Stimulated activated CD8-positive, alpha-beta memory T cell treated with anti-CD3 and anti-CD28 coated beads, Interleukin-4, amount 100 ng/mL, for 1 hour (primary cell): ENCODE measurements around the gene FCRL6.

ENCODE experiments used
- DNase-seq, 2 donors: peaks; one replicate each; pipeline ENCODE4 v3.0.0-alpha.2; 2020; ENCODE audit warnings: low read depth in 2 of 2, low spot score in 1 of 2

Gene FCRL6

GRCh38 chr1:159802111-159802510 is at the start of gene FCRL6:
FCRL6 (plus strand) TSS chr1:159802360; CDS start chr1:159802425, 65 bp downstream.
- DNase-seq: no peak

- DNase-seq: no peak
Measured at GRCh38 chr1:159753386-159753785, 48.8 kb upstream of the FCRL6 start.

- DNase-seq: no peak
Measured at GRCh38 chr1:159755451-159756007, 46.6 kb upstream of the FCRL6 start.

- no peak for DNase-seq
Measured at GRCh38 chr1:159756397-159756796, 45.8 kb upstream of the FCRL6 start.

- no peak for DNase-seq
Measured at GRCh38 chr1:159763686-159764085, 38.5 kb upstream of the FCRL6 start.

GRCh38 chr1:159765806-159766205 is 36.4 kb upstream of the FCRL6 start:
- DNase-seq: no peak

- DNase-seq: no peak
Measured at GRCh38 chr1:159771127-159771895, 30.8 kb upstream of the FCRL6 start.

- no peak for DNase-seq
Measured at GRCh38 chr1:159774465-159774864, 27.7 kb upstream of the FCRL6 start.

- no peak for DNase-seq
Measured at GRCh38 chr1:159775716-159776115, 26.4 kb upstream of the FCRL6 start.

GRCh38 chr1:159778266-159778665 is 23.9 kb upstream of the FCRL6 start:
- DNase-seq: no peak

- no peak for DNase-seq
Measured at GRCh38 chr1:159779403-159779851, 22.7 kb upstream of the FCRL6 start.

GRCh38 chr1:159780583-159781582 is 21.3 kb upstream of the FCRL6 start, which contains the start of gene DUSP23:
DUSP23 (plus strand) TSS chr1:159780962; CDS start chr1:159781101, 139 bp downstream.
- peak; percentile 87 to 92 for DNase-seq

- DNase-seq: no peak
Measured at GRCh38 chr1:159781992-159782391, 20.2 kb upstream of the FCRL6 start.

GRCh38 chr1:159783724-159784123 is 18.4 kb upstream of the FCRL6 start:
- DNase-seq: no peak

GRCh38 chr1:159786465-159786864 is 15.7 kb upstream of the FCRL6 start:
- no peak for DNase-seq

- no peak for DNase-seq
Measured at GRCh38 chr1:159786966-159787365, 15.2 kb upstream of the FCRL6 start.

GRCh38 chr1:159790237-159790917 is 11.8 kb upstream of the FCRL6 start:
- DNase-seq: no peak

- DNase-seq: no peak
Measured at GRCh38 chr1:159791031-159791430, 11.1 kb upstream of the FCRL6 start.

GRCh38 chr1:159791461-159791860 is 10.7 kb upstream of the FCRL6 start:
- DNase-seq: no peak

GRCh38 chr1:159795534-159795933 is 6.6 kb upstream of the FCRL6 start:
- DNase-seq: no peak

GRCh38 chr1:159798893-159799292 is 3.3 kb upstream of the FCRL6 start:
- DNase-seq: no peak
